Large intestine (tissue), 3 donors: ENCODE measurements around the gene MAP2. TPM values are rescaled to one million over a fixed set of nuclear protein-coding genes. Genes with fewer than 3 reads are reported as not detected.

Experiments used
- DNase-seq, 2 donors: peaks; one replicate each; pipeline versions ENCODE4 v3.0.0 to v3.0.0-alpha.2; 2013
- H3K27ac ChIP-seq: one replicate; pipeline ENCODE4 v1.5.1; 2013; ENCODE audit warnings: low read length
- H3K27me3 ChIP-seq: 2 replicates; pipeline ENCODE4 v1.6.1; 2013; ENCODE audit warnings: low read length; ENCODE audit not compliant: control insufficient read depth, insufficient read depth
- H3K36me3 ChIP-seq: 2 replicates; pipeline ENCODE4 v1.6.1; 2013; ENCODE audit warnings: low read length; ENCODE audit not compliant: control insufficient read depth, insufficient read depth
- H3K4me1 ChIP-seq: one replicate; pipeline ENCODE4 v1.6.1; 2013; ENCODE audit warnings: low read length; ENCODE audit not compliant: control insufficient read depth, insufficient read depth
- H3K4me3 ChIP-seq: one replicate; pipeline ENCODE4 v1.5.1; 2013; ENCODE audit warnings: low read length
- H3K9me3 ChIP-seq: one replicate; pipeline ENCODE4 v1.6.1; 2013; ENCODE audit warnings: mild to moderate bottlenecking, low read depth, low read length, moderate library complexity; ENCODE audit not compliant: control insufficient read depth
- WGBS: methylation state at CpG from one replicate; pipeline ENCODE4 v1.1.5; 2013; ENCODE audit warnings: low lambda C conversion rate; ENCODE audit not compliant: insufficient coverage; 5-methylcytosine and 5-hydroxymethylcytosine counted together
- polyA plus RNA-seq: library from polyadenylated mRNA; unstranded; fragments of 120-200 nt; gene quantifications from one replicate; pipeline ENCODE4 v1.2.1, GENCODE V29; 2013

Gene MAP2
- polyA plus RNA-seq, 1 donor = 16.3 TPM

GRCh38 chr2:209525834-209526281 lies 102.0 kb downstream of the MAP2 start:
- Histone ChIP-seq H3K27ac (peak overlapping the region; percentile 57), H3K4me3 (no peak overlapping the region), H3K9me3 (no peaks in the 10 kb centered on the region), H3K27me3 (no peaks in the 10 kb centered on the region), H3K36me3 (no peaks in the 10 kb centered on the region), H3K4me1 (no peaks in the 10 kb centered on the region)
- DNase-seq = peak; percentile 2 to 19

- H3K4me1 ChIP-seq = no peaks in the 10 kb centered on the region
- peak overlapping the region; percentile 57 for H3K27ac ChIP-seq
- 33% methylated on average over 1 of the region's 1 CpG for WGBS
- H3K4me3 ChIP-seq = no peak overlapping the region
- no peaks in the 10 kb centered on the region for H3K9me3 ChIP-seq
- no peaks in the 10 kb centered on the region for H3K27me3 ChIP-seq
- peak in 1 of 2 donors; percentile 10 for DNase-seq
- H3K36me3 ChIP-seq = no peaks in the 10 kb centered on the region
These were observed 102.7 kb downstream of the MAP2 start for GRCh38 chr2:209526561-209526960.

GRCh38 chr2:209529579-209529978 lies 105.7 kb downstream of the MAP2 start:
- Histone ChIP-seq H3K4me1 (no peaks in the 10 kb centered on the region), H3K36me3 (no peaks in the 10 kb centered on the region), H3K9me3 (no peaks in the 10 kb centered on the region), H3K27ac (no peak overlapping the region), H3K4me3 (no peak overlapping the region), H3K27me3 (no peaks in the 10 kb centered on the region)
- no peak for DNase-seq
- no CpG with 5 or more reads among the region's 3 CpGs for WGBS

- WGBS = 100% methylated on average over 2 of the region's 2 CpGs
- Histone ChIP-seq H3K27ac (no peak overlapping the region), H3K36me3 (no peaks in the 10 kb centered on the region), H3K4me1 (no peaks in the 10 kb centered on the region), H3K27me3 (no peaks in the 10 kb centered on the region), H3K9me3 (no peaks in the 10 kb centered on the region), H3K4me3 (no peak overlapping the region)
- no peak for DNase-seq
These were observed 108.5 kb downstream of the MAP2 start for GRCh38 chr2:209532321-209532720.

- DNase-seq = no peak
- 60% methylated on average over 1 of the region's 3 CpGs for WGBS
- Histone ChIP-seq H3K4me1 (no peaks in the 10 kb centered on the region), H3K4me3 (no peak overlapping the region), H3K27me3 (no peaks in the 10 kb centered on the region), H3K36me3 (no peaks in the 10 kb centered on the region), H3K27ac (no peak overlapping the region), H3K9me3 (no peaks in the 10 kb centered on the region)
These were observed 109.5 kb downstream of the MAP2 start for GRCh38 chr2:209533391-209533790.

GRCh38 chr2:209534228-209534627 lies 110.4 kb downstream of the MAP2 start:
- Histone ChIP-seq H3K27me3 (no peaks in the 10 kb centered on the region), H3K27ac (no peak overlapping the region), H3K36me3 (no peaks in the 10 kb centered on the region), H3K9me3 (no peaks in the 10 kb centered on the region), H3K4me3 (no peak overlapping the region), H3K4me1 (no peaks in the 10 kb centered on the region)
- WGBS = no CpG with 5 or more reads among the region's 2 CpGs
- no peak for DNase-seq

- Histone ChIP-seq H3K4me1 (no peaks in the 10 kb centered on the region), H3K27ac (no peak overlapping the region), H3K9me3 (no peaks in the 10 kb centered on the region), H3K36me3 (no peaks in the 10 kb centered on the region), H3K27me3 (no peaks in the 10 kb centered on the region), H3K4me3 (no peak overlapping the region)
- DNase-seq = no peak
- 40% methylated on average over 1 of the region's 2 CpGs for WGBS
These were observed 112.5 kb downstream of the MAP2 start for GRCh38 chr2:209536363-209536762.

- H3K36me3 ChIP-seq = no peaks in the 10 kb centered on the region
- no CpG with 5 or more reads among the region's 1 CpG for WGBS
- H3K9me3 ChIP-seq = no peaks in the 10 kb centered on the region
- no peak for DNase-seq
- no peaks in the 10 kb centered on the region for H3K27me3 ChIP-seq
- no peak overlapping the region for H3K27ac ChIP-seq
- H3K4me1 ChIP-seq = no peaks in the 10 kb centered on the region
- H3K4me3 ChIP-seq = no peak overlapping the region
These were observed 123.9 kb downstream of the MAP2 start for GRCh38 chr2:209547726-209548125.

- no peak overlapping the region for H3K27ac ChIP-seq
- H3K27me3 ChIP-seq = no peaks in the 10 kb centered on the region
- 100% methylated on average over 2 of the region's 3 CpGs for WGBS
- no peaks in the 10 kb centered on the region for H3K4me1 ChIP-seq
- no peak overlapping the region for H3K4me3 ChIP-seq
- DNase-seq = no peak
- H3K36me3 ChIP-seq = no peaks in the 10 kb centered on the region
- no peaks in the 10 kb centered on the region for H3K9me3 ChIP-seq
These were observed 125.7 kb downstream of the MAP2 start for GRCh38 chr2:209549589-209549988.

GRCh38 chr2:209553913-209554312 lies 130.1 kb downstream of the MAP2 start:
- no peaks in the 10 kb centered on the region for H3K9me3 ChIP-seq
- no peak for DNase-seq
- H3K4me3 ChIP-seq = no peak overlapping the region
- H3K4me1 ChIP-seq = no peaks in the 10 kb centered on the region
- WGBS = no CpG with 5 or more reads among the region's 3 CpGs
- no peak overlapping the region for H3K27ac ChIP-seq
- no peaks in the 10 kb centered on the region for H3K27me3 ChIP-seq
- H3K36me3 ChIP-seq = no peaks in the 10 kb centered on the region

GRCh38 chr2:209556354-209556961 lies 132.6 kb downstream of the MAP2 start:
- DNase-seq = no peak
- Histone ChIP-seq H3K27me3 (no peaks in the 10 kb centered on the region), H3K27ac (no peak overlapping the region), H3K4me1 (no peaks in the 10 kb centered on the region), H3K9me3 (no peaks in the 10 kb centered on the region), H3K4me3 (no peak overlapping the region), H3K36me3 (no peaks in the 10 kb centered on the region)
- 54% methylated on average over 3 of the region's 4 CpGs for WGBS
